Measurements from ENCODE around the gene NCOA3.
"Not testable (repeated sequence)": the region's sequence is repeated elsewhere in the genome, so short reads cannot be mapped to it uniquely, and the experiment has no call there.

Gene NCOA3

DNA sequence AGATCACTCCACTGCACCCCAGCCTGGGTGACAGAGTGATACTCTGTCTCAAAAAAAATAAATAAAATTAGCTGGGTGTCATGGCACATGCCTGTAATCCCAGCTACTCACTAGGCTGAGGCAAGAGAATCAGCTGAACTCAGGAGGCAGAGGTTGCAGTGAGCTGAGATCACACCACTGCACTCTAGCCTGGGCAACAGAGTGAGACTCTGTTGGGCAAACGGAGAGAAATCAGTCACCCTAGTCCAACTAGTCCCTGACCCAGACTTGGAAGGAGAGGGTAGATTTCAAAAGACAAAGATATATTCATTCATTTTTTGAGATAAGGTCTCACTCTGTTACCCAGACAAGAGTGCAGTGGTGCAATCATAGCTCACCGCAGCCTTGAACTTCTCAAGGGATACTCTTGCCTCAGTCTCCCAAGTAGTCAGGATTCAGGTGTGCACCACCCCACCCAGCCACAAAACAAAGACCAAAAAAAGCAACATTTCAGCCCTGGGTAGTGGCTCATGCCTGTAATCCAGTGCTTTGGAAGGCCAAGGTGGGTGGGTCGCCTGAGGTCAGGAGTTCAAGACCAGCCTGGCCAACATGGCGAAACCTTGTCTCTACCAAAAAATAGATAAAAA is 26.2 kb upstream of the NCOA3 start:
- no peak for DNase-seq

DNA sequence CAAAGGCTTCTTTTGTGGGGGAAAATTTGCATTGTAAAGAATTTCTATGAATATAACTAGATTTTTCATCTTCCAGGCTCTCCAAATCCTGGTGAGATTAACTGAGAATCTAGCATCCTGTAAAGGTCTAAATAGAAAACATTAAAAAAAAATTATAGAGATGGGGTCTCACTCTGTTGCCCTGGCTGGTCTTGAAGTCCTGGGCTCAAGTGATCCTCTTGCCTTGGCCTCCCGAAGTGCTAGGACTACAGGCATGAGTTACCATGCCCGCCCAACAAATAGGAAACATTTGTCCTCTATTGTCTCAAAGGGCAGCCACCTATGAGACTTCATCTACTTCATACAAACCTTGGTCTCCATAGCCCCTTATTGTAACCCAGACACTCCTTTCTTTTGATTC is 25.2 kb upstream of the NCOA3 start:
- no peak for DNase-seq

DNA sequence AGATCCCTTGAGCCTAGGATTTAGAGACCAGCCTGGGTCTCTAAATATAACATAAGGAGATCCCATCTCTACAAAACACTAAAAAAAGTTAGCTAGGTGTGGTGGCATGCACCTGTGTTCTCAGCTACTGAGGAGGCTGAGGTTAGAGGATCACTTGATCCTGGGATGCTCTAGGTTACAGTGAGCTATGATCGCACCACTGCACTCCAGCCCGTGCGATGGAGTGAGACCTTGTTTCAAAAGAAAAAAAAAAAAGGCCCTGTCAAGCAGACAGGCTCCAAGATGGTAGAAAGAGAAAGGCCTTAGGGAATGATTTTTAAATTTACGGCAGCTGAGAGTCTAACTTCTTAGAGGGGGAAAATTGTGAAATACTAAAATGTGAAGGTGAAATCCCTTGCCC is 22.6 kb upstream of the NCOA3 start:
- no peak for DNase-seq

DNA sequence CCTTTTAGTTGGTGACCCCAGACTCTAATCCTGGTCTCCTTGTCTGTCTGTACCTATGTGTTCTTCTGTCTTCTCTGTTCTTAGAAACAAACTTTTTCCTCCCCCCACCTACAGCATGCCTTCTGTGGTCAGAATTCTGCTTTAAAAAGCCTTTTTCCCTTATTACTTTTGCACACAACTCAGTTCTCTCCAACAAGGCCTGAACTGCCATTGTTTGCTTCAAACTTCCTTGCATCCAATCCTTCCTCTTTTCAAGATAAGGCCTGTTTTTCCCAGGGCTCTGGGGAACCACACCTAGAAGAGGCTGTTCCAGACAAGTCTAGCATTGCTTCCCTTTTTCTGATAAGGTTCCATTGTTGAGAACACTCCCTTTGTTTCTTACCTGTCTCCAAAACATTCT is 22.2 kb upstream of the NCOA3 start:
- no peak for DNase-seq

DNA sequence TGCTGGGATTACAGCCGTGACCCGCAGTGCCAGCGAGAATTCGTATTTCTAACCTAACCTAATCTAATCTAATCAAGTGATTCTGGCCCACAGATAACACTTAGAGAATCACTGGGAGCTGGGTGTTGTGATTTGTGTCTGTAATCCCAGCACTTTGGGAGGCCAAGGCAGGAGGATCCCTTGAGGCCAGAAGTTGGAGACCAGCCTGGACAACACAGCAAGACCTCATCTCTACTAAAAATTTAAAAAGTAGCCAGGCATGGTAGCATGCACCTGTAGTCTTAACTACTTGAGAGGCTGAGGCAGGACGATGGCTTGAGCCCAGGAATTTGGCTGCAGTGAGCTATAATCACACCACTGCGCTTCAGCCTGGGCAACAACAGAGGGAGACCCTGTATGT is 21.4 kb upstream of the NCOA3 start:
- DNase-seq, result no peak

DNA sequence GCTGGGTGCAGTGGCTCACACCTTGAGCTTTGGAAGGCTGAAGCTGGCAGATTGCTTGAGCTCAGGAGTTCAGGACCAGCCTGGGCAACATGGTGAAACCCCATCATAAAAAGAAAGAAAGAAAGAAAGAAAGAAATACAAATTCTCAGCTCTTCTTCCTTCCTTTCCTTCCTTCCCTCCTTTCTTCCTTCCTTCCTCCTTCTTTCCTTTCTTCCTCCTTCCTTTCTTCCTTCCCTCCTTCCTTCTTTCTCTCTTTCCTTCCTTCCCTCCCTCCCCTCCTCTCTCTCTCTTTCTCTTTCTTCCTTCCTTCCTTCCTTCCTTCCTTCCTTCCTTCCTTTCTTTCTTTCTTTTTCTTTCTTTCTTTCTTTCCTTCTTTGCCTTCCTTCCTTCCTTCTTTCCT is 21.0 kb upstream of the NCOA3 start:
- no peak for DNase-seq

DNA sequence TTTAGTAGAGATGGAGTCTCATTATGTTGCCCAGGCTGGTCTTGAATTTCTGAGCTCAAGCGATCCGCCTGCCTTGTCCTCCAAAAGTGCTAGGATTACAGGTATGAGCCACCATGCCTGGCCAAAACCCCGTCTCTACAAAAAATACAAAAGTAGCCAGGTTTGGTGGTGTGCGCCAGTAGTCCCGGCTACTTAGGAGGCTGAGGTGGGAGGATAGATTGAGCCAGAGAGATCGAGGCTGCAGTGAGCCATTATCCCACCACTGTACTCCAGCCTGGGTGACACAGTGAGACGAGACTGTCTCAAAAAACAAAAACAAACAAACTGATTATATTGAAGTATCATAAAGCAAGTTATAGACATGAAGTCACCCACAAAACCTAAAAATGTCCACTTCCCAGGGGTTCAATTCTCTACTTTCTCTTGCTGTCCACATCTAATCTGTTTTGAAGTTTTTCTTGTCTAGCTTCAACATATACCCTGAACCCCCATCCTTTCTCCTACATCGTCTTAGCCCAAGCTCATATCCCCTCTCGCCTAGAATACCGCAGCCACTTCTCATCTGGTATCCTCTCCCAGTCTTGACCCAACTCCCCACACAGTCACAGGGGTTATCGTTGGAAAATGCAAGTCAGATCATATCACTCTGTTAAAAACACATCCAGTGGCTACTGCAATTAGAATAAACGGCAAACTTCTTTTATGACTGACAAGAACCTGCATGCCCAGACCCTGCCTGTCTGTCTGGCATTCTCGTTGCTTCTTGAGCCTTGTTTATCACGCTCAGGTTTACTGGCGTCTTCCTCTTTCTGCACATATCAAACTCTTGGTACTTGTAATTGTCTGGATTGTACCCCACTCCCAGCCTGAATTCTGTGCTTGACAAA is 20.1 kb upstream of the NCOA3 start:
- no peak for DNase-seq

DNA sequence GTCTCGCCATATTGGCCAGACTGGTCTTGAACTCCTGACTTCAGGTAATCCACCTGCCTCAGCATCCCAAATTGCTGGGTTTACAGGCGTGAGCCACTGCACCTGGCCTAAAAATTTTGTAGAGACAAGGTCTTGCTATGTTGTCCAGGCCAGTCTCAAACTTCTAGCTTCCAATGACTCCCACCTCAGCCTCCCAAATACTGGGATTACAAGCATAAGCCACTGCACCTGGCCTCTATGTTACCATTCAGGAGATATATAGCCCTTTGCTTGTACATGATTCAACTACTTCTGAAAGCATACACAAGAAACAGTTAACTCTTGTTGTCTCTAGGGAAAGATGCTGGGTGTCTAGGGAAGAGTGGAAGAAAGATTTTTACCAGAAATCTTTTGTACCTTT is 19.0 kb upstream of the NCOA3 start:
- no peak for DNase-seq

DNA sequence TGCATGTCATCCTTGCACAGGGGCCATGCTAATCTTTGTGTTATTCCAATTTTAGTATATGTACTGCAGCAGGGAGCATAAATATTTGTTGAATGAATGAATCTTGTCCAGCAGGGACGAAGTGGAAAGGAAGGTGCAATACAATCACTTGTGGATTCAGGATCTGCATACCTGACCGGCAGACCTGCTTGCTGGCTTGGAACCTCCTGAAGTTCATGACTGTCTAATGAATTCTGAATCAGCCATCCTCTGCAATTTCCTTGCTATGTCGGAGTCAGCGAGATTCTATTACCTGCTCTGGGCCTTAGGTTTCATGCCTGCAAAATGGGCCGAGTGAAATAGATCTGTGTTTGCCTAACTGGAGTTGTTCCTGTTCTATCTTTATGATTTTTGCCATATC is 17.4 kb upstream of the NCOA3 start:
- no peak for DNase-seq

DNA sequence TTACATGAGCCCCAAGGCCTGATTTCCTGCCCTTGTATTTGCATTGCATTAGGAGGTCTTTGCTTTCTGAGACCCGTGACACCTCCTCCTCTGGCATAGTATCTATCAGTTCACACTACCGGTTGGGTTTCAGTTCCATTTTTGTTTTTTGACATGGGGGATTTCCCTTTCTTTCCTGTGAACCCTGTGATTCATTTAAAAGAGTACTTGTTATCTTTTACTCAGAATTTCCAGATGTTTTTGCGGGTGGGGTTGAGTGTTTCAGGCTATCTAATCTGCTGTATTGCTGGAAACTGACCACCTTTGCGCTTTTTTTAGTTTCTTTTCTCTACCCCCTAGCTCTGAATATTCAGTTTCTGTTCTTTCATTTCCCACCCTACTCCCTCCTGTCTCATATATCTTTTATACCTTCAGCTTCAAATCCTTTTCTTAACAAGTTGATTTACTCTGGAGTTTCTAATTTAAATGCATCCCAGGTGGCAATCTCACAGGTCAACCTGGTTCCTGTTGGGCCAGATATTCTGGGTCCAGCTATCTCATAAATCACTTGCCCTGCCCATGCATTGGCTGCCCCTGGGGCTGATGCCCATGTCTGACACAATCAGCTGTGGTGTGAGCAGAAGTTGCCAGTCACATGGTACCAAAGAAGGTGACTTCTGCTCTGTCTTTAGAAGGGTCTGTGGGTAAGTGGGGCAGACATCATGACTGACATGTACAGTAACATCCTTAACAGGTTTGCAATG is 14.3 kb upstream of the NCOA3 start:
- peak; percentile 13 for DNase-seq

DNA sequence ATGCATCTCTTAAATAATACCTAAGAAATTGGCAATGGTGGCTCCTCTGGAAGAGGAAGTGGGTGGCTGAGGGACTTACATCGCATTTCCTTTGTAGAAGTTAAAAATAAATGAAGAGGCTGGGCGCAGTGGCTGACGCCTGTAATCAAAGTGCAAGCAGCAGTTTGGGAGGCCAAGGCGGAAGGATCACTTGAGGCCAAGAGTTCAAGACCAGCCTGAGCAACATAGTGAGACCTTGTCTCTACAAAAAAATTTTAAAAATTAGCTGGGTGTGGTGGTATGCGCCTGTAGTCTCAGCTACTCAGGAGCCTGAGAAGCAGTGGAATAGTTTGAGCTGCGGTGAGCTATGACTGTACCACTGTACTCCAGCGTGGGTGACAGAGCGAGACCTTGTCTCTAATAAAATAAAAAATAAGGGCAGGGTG is 12.2 kb upstream of the NCOA3 start:
- no peak for DNase-seq

DNA sequence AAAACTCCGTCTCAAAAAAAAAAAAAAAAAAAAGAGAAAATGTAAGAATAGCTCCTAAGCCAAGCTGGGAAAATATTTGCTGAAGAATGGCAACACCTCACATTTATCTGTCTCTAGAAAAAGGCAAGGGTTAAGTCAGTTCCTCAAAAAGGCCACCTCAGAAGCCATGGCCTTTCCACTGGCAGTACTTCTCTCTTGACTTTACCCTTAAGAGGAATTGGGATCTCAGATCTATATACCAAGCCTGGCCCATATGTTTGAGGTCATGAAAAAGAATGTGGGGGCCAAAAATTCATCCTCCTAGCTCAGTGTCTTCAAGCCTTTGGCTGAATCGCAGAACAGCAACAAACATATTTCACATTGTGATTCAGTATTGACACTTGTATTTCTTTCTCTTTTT is 10.9 kb upstream of the NCOA3 start:
- DNase-seq, result no peak

DNA sequence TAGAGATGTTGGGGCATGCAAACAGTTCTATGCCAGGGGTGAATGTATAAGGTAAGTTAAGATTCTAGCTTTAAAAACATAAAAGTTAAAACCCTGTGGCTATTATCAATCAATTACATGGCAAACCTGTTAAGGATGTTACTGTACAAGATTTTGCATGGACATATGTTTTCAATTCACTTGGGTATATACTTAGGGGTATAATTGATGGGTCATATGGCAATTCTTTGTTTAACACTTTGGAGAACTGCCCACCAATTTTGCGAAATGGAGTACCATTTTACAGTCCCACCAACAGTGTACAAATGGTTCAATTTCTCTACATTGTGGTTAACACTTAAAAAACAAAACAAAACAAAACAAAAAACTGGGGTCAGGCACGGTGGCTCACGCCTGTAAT is 9.4 kb upstream of the NCOA3 start:
- no peak for DNase-seq

DNA sequence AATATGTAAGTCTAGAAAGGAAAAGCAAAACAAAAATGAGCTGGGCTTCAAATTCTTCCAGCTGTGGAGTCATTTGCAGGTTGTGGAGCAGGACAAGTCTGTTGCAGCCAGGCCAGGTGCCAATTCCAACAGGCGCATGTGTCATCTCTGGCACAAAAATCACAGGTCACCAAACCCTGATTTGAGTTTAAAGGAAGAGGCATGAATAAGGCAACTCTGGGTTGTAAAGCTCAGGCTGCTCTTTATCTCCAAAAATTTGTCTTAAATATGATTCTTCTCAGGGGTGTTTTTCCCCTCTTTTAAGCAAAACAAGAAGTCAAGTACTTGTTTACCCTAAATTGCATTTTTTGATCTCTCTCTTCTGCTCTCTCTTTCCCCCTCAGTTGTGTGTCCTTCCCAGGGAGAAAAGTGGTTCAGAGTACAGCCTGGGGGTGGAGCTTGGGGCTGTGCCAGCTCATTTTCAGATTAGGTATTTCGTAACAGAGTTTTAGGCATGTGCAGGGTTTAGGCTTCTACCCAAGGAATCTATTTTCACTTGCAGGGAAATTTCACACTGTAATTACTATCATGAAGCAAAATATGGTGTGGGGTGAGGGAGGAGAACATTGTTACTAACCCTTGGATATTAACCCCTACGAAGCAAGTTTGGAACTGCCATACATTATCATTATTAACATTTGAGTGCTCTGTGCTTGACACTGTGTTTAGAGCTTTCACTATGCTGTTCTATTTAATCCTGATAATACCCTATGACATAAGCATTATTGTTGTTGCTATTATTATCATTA is 8.3 kb upstream of the NCOA3 start:
- peak; percentile 25 for DNase-seq

DNA sequence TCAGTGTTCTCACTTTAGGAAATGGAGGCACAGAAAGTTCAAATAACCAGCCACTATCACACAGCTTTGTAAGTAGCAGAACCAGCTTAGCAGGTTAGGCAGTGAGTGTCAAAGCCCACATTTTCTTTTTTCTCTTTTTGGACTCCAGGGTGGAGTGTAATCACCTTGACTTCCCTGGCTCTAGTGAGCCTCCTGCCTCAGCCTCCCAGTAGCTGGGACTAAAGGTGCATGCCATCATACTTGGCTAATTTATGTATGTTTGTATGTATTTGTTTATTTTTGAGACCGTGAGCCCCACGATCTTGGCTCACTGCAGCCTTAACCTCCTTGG is 7.8 kb upstream of the NCOA3 start:
- no peak for DNase-seq

DNA sequence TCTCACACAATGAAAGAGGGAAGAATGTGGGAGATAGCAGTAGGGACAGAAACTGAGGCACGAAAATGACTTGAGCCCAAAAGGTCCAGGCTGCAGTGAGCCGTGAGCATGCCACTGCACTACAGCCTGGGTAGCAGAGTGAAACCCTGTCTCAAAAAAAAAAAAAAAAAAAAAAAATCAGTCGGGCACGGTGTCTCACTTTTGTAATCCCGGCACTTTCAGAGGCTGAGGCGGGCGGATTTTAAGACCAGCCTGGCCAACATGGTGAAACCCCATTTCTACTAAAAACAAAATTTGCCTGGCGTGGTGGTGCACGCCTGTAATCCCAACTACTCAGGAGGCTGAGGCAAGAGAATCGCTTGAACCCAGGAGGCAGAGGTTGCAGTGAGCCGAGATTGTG is 7.1 kb upstream of the NCOA3 start:
- not testable (repeated sequence) for DNase-seq

DNA sequence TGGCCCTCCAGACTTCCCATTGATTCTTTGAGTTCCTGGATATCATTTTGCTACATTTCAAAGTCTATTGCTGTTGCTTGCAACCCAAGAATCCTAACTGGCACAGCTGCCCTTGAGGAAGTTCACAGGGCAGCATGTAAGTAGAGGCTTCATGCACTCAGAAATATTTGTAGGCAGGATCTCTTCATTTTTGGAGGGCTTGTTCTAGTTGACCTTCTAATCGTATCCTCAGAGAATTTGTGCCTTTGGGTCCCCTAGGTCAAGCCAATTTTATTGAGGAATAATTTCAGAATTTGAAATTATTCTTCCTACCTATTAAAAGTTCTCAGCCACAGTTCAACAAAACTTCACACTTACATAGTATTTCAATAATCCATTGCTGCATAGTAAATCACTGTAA is 5.6 kb upstream of the NCOA3 start:
- no peak for DNase-seq

DNA sequence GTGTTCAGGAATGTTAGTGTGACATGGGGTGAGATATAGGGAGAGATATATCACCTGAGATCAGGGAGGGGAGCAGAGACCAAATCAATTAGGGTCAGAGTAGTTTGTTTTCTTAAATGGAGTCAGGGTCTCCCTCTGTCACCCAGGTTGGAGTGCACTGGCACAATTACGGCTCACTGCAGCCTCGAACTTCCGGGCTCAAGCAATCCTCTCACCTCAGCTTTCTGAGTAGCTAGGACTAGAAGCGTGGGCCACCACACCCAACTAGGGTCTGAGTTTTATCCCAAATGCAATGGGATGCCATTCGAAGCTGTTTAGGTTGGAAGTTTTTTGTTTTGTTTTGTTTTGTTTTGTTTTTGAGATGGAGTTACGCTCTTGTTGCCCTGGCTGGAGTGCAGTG is 3.1 kb upstream of the NCOA3 start:
- no peak for DNase-seq

DNA sequence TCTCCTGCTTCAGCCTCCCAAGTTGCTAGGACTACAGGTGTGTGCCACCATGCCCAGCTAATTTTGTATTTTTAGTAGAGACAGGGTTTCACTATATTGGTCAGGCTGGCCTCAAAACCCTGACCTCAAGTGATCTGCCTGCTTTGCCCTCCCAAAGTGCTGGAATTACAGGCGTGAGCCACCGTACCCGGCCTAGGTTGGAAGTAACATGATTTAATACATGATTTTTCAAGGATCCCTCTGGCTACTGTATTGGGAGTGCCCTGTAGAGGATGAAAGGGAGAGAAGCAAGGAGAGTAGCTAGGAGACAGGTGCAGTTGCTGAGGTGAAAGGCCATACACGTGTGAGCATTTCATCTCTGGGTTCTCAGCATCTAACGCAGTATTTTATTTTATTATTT is 2.6 kb upstream of the NCOA3 start:
- no peak for DNase-seq

DNA sequence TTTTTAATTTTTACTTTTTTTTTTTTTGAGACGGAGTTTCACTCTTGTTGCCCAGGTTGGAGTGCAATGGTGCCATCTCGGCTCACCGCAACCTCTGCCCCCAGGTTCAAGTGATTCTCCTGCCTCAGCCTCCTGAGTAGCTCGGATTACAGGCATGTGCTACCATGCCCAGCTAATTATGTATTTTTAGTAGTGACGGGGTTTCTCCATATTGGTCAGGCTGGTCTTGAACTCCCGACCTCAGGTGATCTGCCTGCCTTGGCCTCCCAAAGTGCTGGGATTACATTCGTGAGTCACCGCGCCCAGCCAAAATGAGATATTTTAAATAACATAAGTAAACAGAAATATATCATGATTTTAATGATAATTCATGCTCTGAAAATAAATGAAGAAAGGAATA is 1.6 kb upstream of the NCOA3 start:
- DNase-seq, result not testable (repeated sequence)

DNA sequence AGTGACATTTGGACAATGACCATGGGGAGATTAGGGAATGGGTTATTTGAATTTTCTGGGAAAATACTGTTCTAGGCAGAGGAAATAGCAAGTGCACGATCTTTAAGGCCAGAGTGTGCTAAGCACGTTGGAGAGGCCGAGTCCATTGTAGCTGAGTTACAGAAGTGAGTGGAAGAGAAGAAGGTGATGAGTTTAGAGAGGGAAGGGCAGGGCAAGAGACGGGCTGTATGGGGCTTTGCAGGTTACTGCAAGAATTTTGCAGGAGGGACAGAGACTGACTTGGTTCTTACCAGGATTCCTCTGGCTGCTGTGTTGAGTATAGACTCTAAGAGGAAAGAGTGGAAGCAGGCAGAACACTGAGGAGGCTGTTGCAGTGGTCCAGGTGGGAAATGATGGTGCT is 1.1 kb upstream of the NCOA3 start:
- no peak for DNase-seq

DNA sequence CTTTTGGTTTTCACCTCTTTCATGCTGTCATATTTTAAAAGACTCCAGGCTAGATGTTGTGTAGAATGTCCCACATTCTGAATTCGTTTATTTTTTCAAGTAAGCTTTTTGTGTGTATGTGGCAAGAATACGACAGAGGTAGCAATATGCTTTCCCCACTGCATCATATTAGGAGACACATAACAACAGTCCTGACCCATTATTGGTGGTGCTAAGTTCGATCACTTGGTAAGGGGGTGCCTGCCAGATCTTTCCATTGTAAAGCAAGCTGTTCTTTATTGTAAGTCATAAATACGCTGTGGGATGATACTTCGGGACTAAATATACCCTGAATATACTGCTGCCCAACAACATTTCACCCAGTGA is 588 bp upstream of the NCOA3 start:
- peak; percentile 31 for DNase-seq
